ENCODE results near the gene RBM8A. TPM values are rescaled to one million over a fixed set of nuclear protein-coding genes. Genes with fewer than 3 reads are reported as not detected.

Gene RBM8A
- total RNA-seq, 1 donor from 2014 or later = 178 TPM

- Mint-ChIP-seq H3K4me3 (no peak overlapping the region), H3K27me3 (no peaks in the 10 kb centered on the region), H3K27ac (no peak overlapping the region), H3K36me3 (ENCODE audit: low read depth) (peaks cover 35% of the 10 kb centered on the region), H3K4me1 (peaks cover 9% of the 10 kb centered on the region), H3K9me3 (no peaks in the 10 kb centered on the region)
- ATAC-seq (ENCODE audit: low read depth) = no peak
- no peak for TF ChIP-seq CTCF (IDR thresholded peaks at IDR 0.05)
- no peak for DNase-seq
- ChIA-PET POLR2A (interaction anchor here (0.5 to 3.4 kb wide), 4 partner anchors 10 to 63 kb away, joined by 4 to 11 read pairs (median 8); partner anchors contain the start of genes NUDT17, PEX11B and RBM8A), CTCF (interaction anchor here (1.1 to 6.7 kb wide), 2 partner anchors 17 to 62 kb away, joined by 3 to 54 read pairs; partner anchors contain the start of gene NUDT17)
- intact Hi-C loops (cut with micrococcal nuclease) = no loop called here
These were observed 18.6 kb downstream of the RBM8A start for GRCh38 chr1:145908653-145909052.

GRCh38 chr1:145906954-145907753 lies 20.1 kb downstream of the RBM8A start:
- no peak overlapping the region for H3K27ac Mint-ChIP-seq
- TF ChIP-seq CTCF (IDR thresholded peaks at IDR 0.05) = no peak
- H3K4me3 Mint-ChIP-seq = no peak overlapping the region
- ChIA-PET POLR2A (interaction anchor here (0.7 to 1.5 kb wide), 2 partner anchors 48 to 54 kb away, joined by 3 to 8 read pairs; partner anchors contain the start of gene PIAS3), CTCF (interaction anchor here (0.9 to 6.7 kb wide), 2 partner anchors 11 to 61 kb away, joined by 3 to 54 read pairs; partner anchors contain the start of gene NUDT17)
- H3K36me3 Mint-ChIP-seq (ENCODE audit: low read depth) = peaks cover 22% of the 10 kb centered on the region
- H3K27me3 Mint-ChIP-seq = no peaks in the 10 kb centered on the region
- no peak for DNase-seq
- intact Hi-C loops (cut with micrococcal nuclease) = no loop called here
- H3K4me1 Mint-ChIP-seq = peaks cover 5% of the 10 kb centered on the region
- no peak for ATAC-seq (ENCODE audit: low read depth)
- H3K9me3 Mint-ChIP-seq = no peaks in the 10 kb centered on the region

DNA sequence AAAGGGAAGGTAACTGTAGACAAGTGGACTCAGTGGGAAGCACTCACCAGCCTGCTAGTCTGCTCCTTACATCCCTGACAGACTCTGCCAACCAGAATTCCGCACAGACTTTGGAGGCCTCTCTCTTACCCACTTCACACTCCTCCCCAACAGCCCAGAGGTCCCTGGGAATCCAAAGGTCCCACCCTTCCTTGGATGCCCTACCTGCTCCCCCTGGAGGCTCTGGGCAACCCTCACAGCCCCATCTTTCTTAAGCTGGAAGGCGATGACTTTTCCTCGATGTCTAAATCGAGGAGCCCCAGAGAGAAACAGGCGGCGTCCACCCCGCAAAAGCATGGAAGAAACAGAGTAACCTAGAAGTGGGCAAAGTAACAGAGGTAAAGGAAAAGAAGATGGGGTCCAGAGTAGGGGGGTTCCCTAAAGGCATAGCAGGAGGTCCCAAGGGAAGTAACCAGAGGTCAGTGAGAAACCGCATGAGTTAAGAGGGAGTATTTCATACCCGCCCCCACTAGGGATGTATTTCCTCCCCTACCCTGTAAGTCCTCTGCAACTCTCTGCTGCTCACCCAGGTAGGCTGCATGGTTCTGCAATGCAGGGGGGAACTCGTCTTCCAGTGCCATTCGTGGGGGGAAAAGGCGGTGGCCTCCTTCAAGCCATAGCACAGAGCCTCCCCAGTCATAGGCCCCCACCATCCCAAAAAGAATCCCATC lies 25.8 kb downstream of the RBM8A start:
- intact Hi-C loops (cut with micrococcal nuclease) = no loop called here
- no peak for ATAC-seq (ENCODE audit: low read depth)

GRCh38 chr1:145898756-145899155 lies 28.5 kb downstream of the RBM8A start:
- Mint-ChIP-seq H3K27me3 (no peaks in the 10 kb centered on the region), H3K27ac (no peak overlapping the region), H3K4me1 (no peaks in the 10 kb centered on the region), H3K36me3 (ENCODE audit: low read depth) (peaks cover 1% of the 10 kb centered on the region), H3K9me3 (no peaks in the 10 kb centered on the region), H3K4me3 (no peak overlapping the region)
- CTCF ChIA-PET = no interaction called here
- TF ChIP-seq CTCF (IDR thresholded peaks at IDR 0.05) = no peak
- POLR2A ChIA-PET = interaction anchor here (0.8 kb wide), 1 partner anchor 41 kb away, joined by 3 read pairs; no protein-coding TSS in a partner anchor
- intact Hi-C loops (cut with micrococcal nuclease) = no loop called here
- ATAC-seq (ENCODE audit: low read depth) (no peak), DNase-seq (no peak)

More for the DNA sequence above, 25.8 kb downstream of the RBM8A start:
- peaks cover 1% of the 10 kb centered on the region for H3K36me3 Mint-ChIP-seq (ENCODE audit: low read depth)
- no peak for DNase-seq
- no peaks in the 10 kb centered on the region for H3K9me3 Mint-ChIP-seq
- ChIA-PET CTCF (no interaction called here), POLR2A (no interaction called here)
- no peak overlapping the region for H3K4me3 Mint-ChIP-seq
- no peaks in the 10 kb centered on the region for H3K27me3 Mint-ChIP-seq
- TF ChIP-seq CTCF (IDR thresholded peaks at IDR 0.05) = no peak
- H3K27ac Mint-ChIP-seq = no peak overlapping the region
- no peaks in the 10 kb centered on the region for H3K4me1 Mint-ChIP-seq

DNA sequence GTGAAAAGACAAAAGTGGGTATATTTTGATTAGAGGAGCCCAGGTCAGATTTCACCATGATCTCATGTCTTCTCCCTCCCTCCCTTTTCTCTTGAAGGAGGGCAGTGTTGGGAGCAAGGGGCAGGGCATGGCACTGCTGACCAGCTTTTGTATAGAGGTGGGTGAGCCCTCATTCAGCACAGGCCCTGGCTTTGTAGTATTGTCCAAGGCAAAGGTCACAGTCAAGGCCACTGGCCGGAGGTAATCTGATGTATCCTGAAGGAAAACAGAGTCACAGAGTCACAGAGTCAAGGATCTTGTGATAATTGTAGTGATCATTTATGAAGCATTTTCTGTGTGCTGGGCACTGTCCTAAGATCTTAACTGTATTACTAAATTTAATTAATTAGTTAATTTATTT lies 29.3 kb downstream of the RBM8A start:
- no peaks in the 10 kb centered on the region for H3K4me1 Mint-ChIP-seq
- no peak for TF ChIP-seq CTCF (IDR thresholded peaks at IDR 0.05)
- H3K36me3 Mint-ChIP-seq (ENCODE audit: low read depth) = peaks cover 1% of the 10 kb centered on the region

More for the DNA sequence above, 29.3 kb downstream of the RBM8A start:
- Mint-ChIP-seq H3K9me3 (no peaks in the 10 kb centered on the region), H3K27ac (no peak overlapping the region), H3K27me3 (no peaks in the 10 kb centered on the region), H3K4me3 (no peak overlapping the region)
- intact Hi-C loops (cut with micrococcal nuclease) = no loop called here
- DNase-seq (no peak), ATAC-seq (ENCODE audit: low read depth) (no peak)
- POLR2A ChIA-PET = no interaction called here
- CTCF ChIA-PET = no interaction called here

Measured in activated B cell treated with CpG ODN at 0.5 μM for 24 hours (primary cell).